Measurements from ENCODE around the gene PDE6A.

GRCh38 chr5:149816661-149817060 lies 127.9 kb downstream of the PDE6A start:
- no peak for TF ChIP-seq CEBPB (IDR thresholded peaks at IDR 0.05; ENCODE audit: borderline replicate concordance, low read depth, low read length)
- no peak for TF ChIP-seq CTCF (CRISPR knock-in tag; IDR thresholded peaks at IDR 0.05)
- no peak for TF ChIP-seq ATF2 (CRISPR knock-in tag; IDR thresholded peaks at IDR 0.05)
- no peak for TF ChIP-seq SATB2 (CRISPR knock-in tag; IDR thresholded peaks at IDR 0.05)
- no peak for TF ChIP-seq TBP (CRISPR knock-in tag; IDR thresholded peaks at IDR 0.05)
- TF ChIP-seq GRHL1 (CRISPR knock-in tag; conservative IDR thresholded peaks at IDR 0.05) = no peak
